GM06990 (cell line): ENCODE data around the gene ATP2B2.

Experiments used
- DNase-seq: peaks from one replicate; pipeline ENCODE4 v3.0.0-alpha.2; 2011; ENCODE audit not compliant: insufficient read length; ENCODE audit errors: extremely low read depth
- H3K27me3 ChIP-seq: replicated peaks from 2 replicates; pipeline ENCODE4 v1.6.0; 2011; ENCODE audit warnings: low read length; ENCODE audit not compliant: control insufficient read depth, insufficient read depth
- H3K36me3 ChIP-seq: 2 replicates; pipeline ENCODE4 v1.5.1; 2011; ENCODE audit warnings: low read length; ENCODE audit not compliant: control insufficient read depth, insufficient read depth
- H3K4me3 ChIP-seq: replicated peaks from 2 replicates; pipeline ENCODE4 v1.5.1; 2011; ENCODE audit warnings: low read depth, mild to moderate bottlenecking, control low read depth, low read length
- CTCF ChIP-seq: IDR thresholded peaks from 2 replicates; pipeline ENCODE4 v1.5.1; 2011; ENCODE audit warnings: low read length, control low read depth, mild to moderate bottlenecking, inconsistent platforms; ENCODE audit not compliant: insufficient read depth, poor library complexity, severe bottlenecking

The ATP2B2 gene

GRCh38 chr3:10334042-10334441 lies 171.3 kb downstream of the ATP2B2 start:
- Histone ChIP-seq H3K4me3 (no peak overlapping the region), H3K36me3 (no peaks in the 10 kb centered on the region), H3K27me3 (no peaks in the 10 kb centered on the region)
- TF ChIP-seq CTCF: no peak
- DNase-seq: no peak

- H3K36me3 ChIP-seq: no peaks in the 10 kb centered on the region
- no peak for DNase-seq
- no peaks in the 10 kb centered on the region for H3K27me3 ChIP-seq
- H3K4me3 ChIP-seq: no peak overlapping the region
- TF ChIP-seq CTCF: no peak
Measured at GRCh38 chr3:10333349-10333650, 172.1 kb downstream of the ATP2B2 start.

GRCh38 chr3:10332481-10333348 lies 172.7 kb downstream of the ATP2B2 start:
- no peak overlapping the region for H3K4me3 ChIP-seq
- TF ChIP-seq CTCF: no peak
- H3K27me3 ChIP-seq: no peaks in the 10 kb centered on the region
- H3K36me3 ChIP-seq: no peaks in the 10 kb centered on the region
- no peak for DNase-seq

GRCh38 chr3:10331320-10331719 lies 174.1 kb downstream of the ATP2B2 start:
- no peak for TF ChIP-seq CTCF
- Histone ChIP-seq H3K27me3 (no peaks in the 10 kb centered on the region), H3K4me3 (no peak overlapping the region), H3K36me3 (no peaks in the 10 kb centered on the region)
- DNase-seq: no peak

GRCh38 chr3:10330319-10330718 lies 175.1 kb downstream of the ATP2B2 start:
- H3K27me3 ChIP-seq: no peaks in the 10 kb centered on the region; the same call in 1 of the 2 replicates

More at GRCh38 chr3:10330319-10330718, 175.1 kb downstream of the ATP2B2 start:
- no peak for DNase-seq
- no peak overlapping the region for H3K4me3 ChIP-seq
- TF ChIP-seq CTCF: no peak
- no peaks in the 10 kb centered on the region for H3K36me3 ChIP-seq
